KMS-11 (cell line): ENCODE data around the gene KRTAP4-11.
"Not testable (repeated sequence)": the region's sequence is repeated elsewhere in the genome, so short reads cannot be mapped to it uniquely, and the experiment has no call there.

Experiments used
- H2AFZ ChIP-seq: fragments of 200-600 bp; sonication (generic); 2 replicates; pipeline ENCODE4 v1.6.1; 2016; ENCODE audit warnings: antibody characterized with exemption, mixed run types, low read depth
- H3K27ac ChIP-seq: fragments of 200-600 bp; sonication (generic); 2 replicates; pipeline ENCODE4 v1.6.1; 2016; ENCODE audit warnings: mild to moderate bottlenecking, mixed run types
- H3K27me3 ChIP-seq: fragments of 200-600 bp; sonication (generic); 2 replicates; pipeline ENCODE4 v1.6.1; 2017; ENCODE audit warnings: mild to moderate bottlenecking, low read depth, mixed run types, moderate library complexity; ENCODE audit not compliant: insufficient read depth
- H3K36me3 ChIP-seq: fragments of 200-600 bp; sonication (generic); 2 replicates; pipeline ENCODE4 v1.6.1; 2017; ENCODE audit warnings: mild to moderate bottlenecking, mixed run types; ENCODE audit not compliant: insufficient read depth
- H3K4me1 ChIP-seq: fragments of 200-600 bp; sonication (generic); 2 replicates; pipeline ENCODE4 v1.6.1; 2016; ENCODE audit warnings: mild to moderate bottlenecking, low read depth, mixed run types; ENCODE audit not compliant: poor library complexity, severe bottlenecking
- H3K4me2 ChIP-seq: fragments of 200-600 bp; sonication (generic); 2 replicates; pipeline ENCODE4 v1.7.0; 2016; ENCODE audit warnings: mild to moderate bottlenecking, mixed run types
- H3K4me3 ChIP-seq: fragments of 200-600 bp; sonication (generic); IDR thresholded peaks from 2 replicates; pipeline ENCODE4 v1.6.1; 2017; ENCODE audit warnings: low read depth, low read length, mixed read lengths; ENCODE audit not compliant: insufficient read depth
- H3K79me2 ChIP-seq: fragments of 200-600 bp; sonication (generic); 2 replicates; pipeline ENCODE4 v1.6.1; 2016; ENCODE audit warnings: low read depth, mixed run types; ENCODE audit not compliant: insufficient read depth
- H3K9ac ChIP-seq: fragments of 200-600 bp; sonication (generic); 2 replicates; pipeline ENCODE4 v1.6.1; 2016; ENCODE audit warnings: mild to moderate bottlenecking, mixed run types
- H4K20me1 ChIP-seq: fragments of 200-600 bp; sonication (generic); 2 replicates; pipeline ENCODE4 v1.6.1; 2016; ENCODE audit warnings: mild to moderate bottlenecking, mixed run types; ENCODE audit not compliant: insufficient read depth
- CTCF ChIP-seq: fragments of 200-600 bp; sonication (generic); conservative IDR thresholded peaks from 2 replicates; pipeline ENCODE4 v1.6.1; 2017; ENCODE audit warnings: low read depth, mild to moderate bottlenecking, antibody characterized with exemption, low read length, moderate library complexity, mixed read lengths

Gene KRTAP4-11

GRCh38 chr17:41118721-41119120 is 548 bp upstream of the KRTAP4-11 start:
- Histone ChIP-seq H3K79me2 (no peaks in the 10 kb centered on the region), H2AFZ (no peak overlapping the region), H3K27me3 (no peaks in the 10 kb centered on the region), H4K20me1 (no peaks in the 10 kb centered on the region), H3K4me2 (no peak overlapping the region), H3K9ac (no peak overlapping the region), H3K4me1 (no peaks in the 10 kb centered on the region), H3K27ac (no peak overlapping the region), H3K36me3 (no peaks in the 10 kb centered on the region), H3K4me3 (no peak overlapping the region)
- TF ChIP-seq CTCF: no peak

GRCh38 chr17:41116297-41116696 is 1.9 kb downstream of the KRTAP4-11 start:
- H3K4me3 ChIP-seq: no peak overlapping the region
- H3K36me3 ChIP-seq: no peaks in the 10 kb centered on the region
- no peaks in the 10 kb centered on the region for H3K27me3 ChIP-seq
- H3K27ac ChIP-seq: no peak overlapping the region
- H2AFZ ChIP-seq: no peak overlapping the region
- no peaks in the 10 kb centered on the region for H3K79me2 ChIP-seq
- no peaks in the 10 kb centered on the region for H4K20me1 ChIP-seq
- no peak for TF ChIP-seq CTCF
- no peak overlapping the region for H3K9ac ChIP-seq
- H3K4me2 ChIP-seq: no peak overlapping the region
- no peaks in the 10 kb centered on the region for H3K4me1 ChIP-seq

- Histone ChIP-seq H3K27ac (no peak overlapping the region), H4K20me1 (no peaks in the 10 kb centered on the region), H3K27me3 (no peaks in the 10 kb centered on the region), H3K4me3 (no peak overlapping the region), H3K9ac (no peak overlapping the region), H3K4me1 (peaks cover 12% of the 10 kb centered on the region), H3K36me3 (no peaks in the 10 kb centered on the region), H3K4me2 (no peak overlapping the region), H3K79me2 (no peaks in the 10 kb centered on the region), H2AFZ (no peak overlapping the region)
- TF ChIP-seq CTCF: no peak
These were observed 6.9 kb downstream of the KRTAP4-11 start for GRCh38 chr17:41111151-41111885.

- Histone ChIP-seq H3K4me1 (peaks cover 12% of the 10 kb centered on the region), H3K4me2 (peak overlapping the region; percentile 31; the same call in 1 of the 2 replicates)
- not testable (repeated sequence) for H3K36me3 ChIP-seq, H3K9ac ChIP-seq, H3K27me3 ChIP-seq, H3K27ac ChIP-seq, H4K20me1 ChIP-seq, H3K79me2 ChIP-seq, H3K4me3 ChIP-seq, H2AFZ ChIP-seq
These were observed 9.3 kb downstream of the KRTAP4-11 start for GRCh38 chr17:41108728-41109386.

- H3K27me3 ChIP-seq: no peaks in the 10 kb centered on the region
- no peaks in the 10 kb centered on the region for H3K79me2 ChIP-seq
- no peaks in the 10 kb centered on the region for H3K36me3 ChIP-seq
- H3K4me2 ChIP-seq: 0 out of 2 replicates have a peak overlapping the region, but pooled peaks have one; percentile 31
- no peak overlapping the region for H2AFZ ChIP-seq
- H3K27ac ChIP-seq: no peak overlapping the region
- no peaks in the 10 kb centered on the region for H4K20me1 ChIP-seq
- no peak overlapping the region for H3K4me3 ChIP-seq
- peaks cover 12% of the 10 kb centered on the region for H3K4me1 ChIP-seq
- H3K9ac ChIP-seq: no peak overlapping the region
- TF ChIP-seq CTCF: no peak
These were observed 10.2 kb downstream of the KRTAP4-11 start for GRCh38 chr17:41107941-41108450.

GRCh38 chr17:41105347-41105746 is 12.8 kb downstream of the KRTAP4-11 start, which contains the start of gene KRTAP4-9:
Gene KRTAP4-9 (plus strand): TSS chr17:41105389. CDS start chr17:41105389, 0 bp downstream.
- not testable (repeated sequence) for H3K9ac ChIP-seq

More at GRCh38 chr17:41105347-41105746, 12.8 kb downstream of the KRTAP4-11 start, which contains the start of gene KRTAP4-9:
- H3K4me2 ChIP-seq, H3K27ac ChIP-seq, H4K20me1 ChIP-seq, H3K27me3 ChIP-seq, H3K4me3 ChIP-seq, H3K36me3 ChIP-seq, H3K79me2 ChIP-seq, H2AFZ ChIP-seq: not testable (repeated sequence)
- peaks cover 12% of the 10 kb centered on the region for H3K4me1 ChIP-seq
